Measurements from ENCODE around the gene PALMD.

GRCh38 chr1:99707535-99708142 lies 61.7 kb downstream of the PALMD start:
- no peak for TF ChIP-seq EZH2phosphoT487 (IDR thresholded peaks at IDR 0.05)
- TF ChIP-seq CTCF (IDR thresholded peaks at IDR 0.05): peak; percentile 99
- no peak for TF ChIP-seq EZH2 (IDR thresholded peaks at IDR 0.05)

All from neural progenitor cell (in vitro differentiated cells).